ENCODE measurements around the gene NXPE4.

DNA sequence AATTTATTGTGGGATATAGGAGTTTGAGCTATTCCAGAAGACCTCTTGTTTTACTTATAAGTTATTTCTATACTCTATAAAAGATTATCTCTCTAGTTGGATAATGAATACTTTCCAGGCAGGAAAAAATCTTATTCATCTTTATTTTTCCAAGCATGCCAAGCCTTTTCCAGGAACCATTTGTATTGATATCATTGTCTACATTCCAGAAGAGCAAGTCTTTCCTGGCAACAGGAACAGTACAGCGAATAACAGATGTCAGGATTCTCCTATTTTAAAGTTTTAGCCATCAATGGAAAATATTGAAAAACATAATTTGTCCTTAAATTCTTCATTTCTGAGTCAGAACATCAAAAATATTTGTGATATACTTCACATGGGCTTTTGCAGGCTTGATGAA is 30.8 kb downstream of the NXPE4 start:
- TF ChIP-seq, protein P1, sequence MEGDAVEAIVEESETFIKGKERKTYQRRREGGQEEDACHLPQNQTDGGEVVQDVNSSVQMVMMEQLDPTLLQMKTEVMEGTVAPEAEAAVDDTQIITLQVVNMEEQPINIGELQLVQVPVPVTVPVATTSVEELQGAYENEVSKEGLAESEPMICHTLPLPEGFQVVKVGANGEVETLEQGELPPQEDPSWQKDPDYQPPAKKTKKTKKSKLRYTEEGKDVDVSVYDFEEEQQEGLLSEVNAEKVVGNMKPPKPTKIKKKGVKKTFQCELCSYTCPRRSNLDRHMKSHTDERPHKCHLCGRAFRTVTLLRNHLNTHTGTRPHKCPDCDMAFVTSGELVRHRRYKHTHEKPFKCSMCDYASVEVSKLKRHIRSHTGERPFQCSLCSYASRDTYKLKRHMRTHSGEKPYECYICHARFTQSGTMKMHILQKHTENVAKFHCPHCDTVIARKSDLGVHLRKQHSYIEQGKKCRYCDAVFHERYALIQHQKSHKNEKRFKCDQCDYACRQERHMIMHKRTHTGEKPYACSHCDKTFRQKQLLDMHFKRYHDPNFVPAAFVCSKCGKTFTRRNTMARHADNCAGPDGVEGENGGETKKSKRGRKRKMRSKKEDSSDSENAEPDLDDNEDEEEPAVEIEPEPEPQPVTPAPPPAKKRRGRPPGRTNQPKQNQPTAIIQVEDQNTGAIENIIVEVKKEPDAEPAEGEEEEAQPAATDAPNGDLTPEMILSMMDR (conservative IDR thresholded peaks at IDR 0.05 in 1 of 2, IDR thresholded peaks at IDR 0.05 in 1 of 2; ENCODE audit: low read depth in 1 of 2, low read length in 2 of 2): no peak
- no peak for TF ChIP-seq EZH2 (IDR thresholded peaks at IDR 0.05; ENCODE audit: low read length, missing control alignments)

Measured in fibroblast of lung (primary cell).